ENCODE measurements around the gene CCDC92B.
"Not testable (repeated sequence)": the region's sequence is repeated elsewhere in the genome, so short reads cannot be mapped to it uniquely, and the experiment has no call there.

Gene CCDC92B

DNA sequence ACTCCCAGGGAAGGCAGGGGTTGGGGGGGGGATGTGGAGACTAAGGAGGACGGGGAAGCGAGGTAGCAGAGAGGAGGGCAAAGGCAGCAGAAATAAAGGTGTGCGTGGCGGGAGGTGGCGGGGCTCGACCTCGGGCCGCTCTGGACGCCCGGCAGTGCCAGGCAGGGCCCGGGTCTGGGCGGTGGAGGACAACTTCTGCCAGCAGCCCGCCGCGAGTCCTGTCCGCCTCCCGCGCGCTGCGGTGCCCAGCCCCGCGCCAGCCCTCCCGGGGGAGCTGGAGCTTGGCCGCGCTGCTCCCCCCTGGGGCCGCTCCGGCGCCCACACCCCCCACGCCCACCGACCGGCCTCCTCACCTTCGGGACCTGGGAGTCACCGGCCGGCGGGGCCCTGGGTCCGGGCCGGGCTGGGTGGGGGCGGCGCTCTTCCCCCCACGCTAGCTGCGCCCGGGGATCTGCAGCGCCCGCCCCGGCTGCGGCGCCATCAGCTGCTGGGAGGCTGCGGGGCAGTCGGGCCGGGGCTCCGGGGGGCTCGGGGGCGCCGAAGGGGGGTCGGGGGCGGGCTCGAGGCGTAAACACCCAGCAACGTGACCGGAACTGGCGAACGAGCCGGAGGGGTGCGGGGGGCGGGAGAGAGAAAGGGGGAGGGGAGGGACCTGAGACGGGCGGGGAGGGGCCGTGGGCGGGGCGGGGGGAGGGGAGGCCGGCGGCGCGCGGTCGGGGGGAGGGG is at the start of gene CCDC92B:
CCDC92B (minus strand) TSS at position 595 of the 726 bp plus-strand sequence. CDS start 14,507 bp downstream, outside the sequence.
- DNase-seq (ENCODE audit: low spot score) = no peak

DNA sequence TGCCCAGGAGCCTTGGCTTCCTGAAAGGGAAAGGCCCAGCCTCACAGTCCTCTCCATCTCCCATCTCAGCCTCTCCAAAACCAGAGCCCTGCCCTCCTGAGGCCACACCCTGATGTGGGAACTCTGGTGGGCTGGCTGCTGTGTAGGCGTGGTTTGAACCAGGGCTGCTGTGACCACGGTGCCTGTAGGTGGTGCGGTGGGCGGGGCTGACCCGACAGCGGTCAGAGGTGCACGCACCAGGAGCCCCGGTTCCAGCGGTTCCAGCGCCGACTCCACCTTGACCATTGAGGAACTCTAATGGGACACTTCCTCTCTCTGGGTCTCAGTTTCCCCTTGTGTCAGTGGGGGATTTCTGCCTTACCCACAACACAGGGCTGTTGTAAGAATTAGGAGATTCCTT is 49.2 kb upstream of the CCDC92B start:
- DNase-seq (ENCODE audit: low spot score) = no peak

GRCh38 chr17:2798188-2798587 is 48.7 kb upstream of the CCDC92B start:
- DNase-seq (ENCODE audit: low spot score) = no peak

- no peak for DNase-seq (ENCODE audit: low spot score)
These were observed 48.2 kb upstream of the CCDC92B start for GRCh38 chr17:2797637-2798036.

GRCh38 chr17:2797226-2797625 is 47.8 kb upstream of the CCDC92B start:
- DNase-seq (ENCODE audit: low spot score) = no peak

- no peak for DNase-seq (ENCODE audit: low spot score)
These were observed 47.0 kb upstream of the CCDC92B start, which contains the start of gene RAP1GAP2 for GRCh38 chr17:2796164-2797125. RAP1GAP2 (plus strand) TSS chr17:2796438; CDS start chr17:2796528, 90 bp downstream.

DNA sequence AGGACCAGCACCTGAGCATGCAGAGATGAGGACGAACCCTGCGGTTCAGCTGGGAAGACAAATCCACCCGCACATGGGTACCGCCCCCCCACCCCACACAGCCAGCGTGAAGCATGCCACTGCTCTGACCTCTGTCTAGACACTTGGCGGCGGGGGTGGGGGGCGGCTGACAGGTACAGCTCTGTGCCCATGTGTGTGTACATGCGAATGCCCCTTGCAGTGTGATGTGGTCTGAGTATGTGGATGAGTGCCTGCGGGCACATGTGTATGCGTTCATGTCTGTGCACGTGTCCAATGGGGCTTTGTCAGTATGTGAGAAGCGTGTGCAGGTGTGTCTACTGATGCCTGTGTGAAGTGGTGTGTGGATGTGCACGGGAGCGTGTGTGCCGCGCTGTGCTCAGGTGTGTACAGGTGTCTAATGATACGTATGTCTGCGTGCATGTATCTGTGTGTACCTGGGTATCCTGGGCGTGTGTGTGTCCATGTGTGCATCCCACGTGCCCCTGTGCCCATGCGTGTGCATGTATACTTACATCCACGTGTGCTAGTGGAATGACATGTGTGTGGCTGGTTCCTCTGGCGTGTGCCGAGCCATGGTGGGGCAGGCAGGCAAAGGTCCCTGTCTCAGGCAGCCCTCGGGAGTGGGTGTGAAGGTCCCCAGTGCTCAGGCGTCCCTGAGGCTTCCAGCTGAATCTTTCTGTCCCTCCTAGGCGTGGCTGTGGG is 46.1 kb upstream of the CCDC92B start:
- no peak for DNase-seq (ENCODE audit: low spot score)

DNA sequence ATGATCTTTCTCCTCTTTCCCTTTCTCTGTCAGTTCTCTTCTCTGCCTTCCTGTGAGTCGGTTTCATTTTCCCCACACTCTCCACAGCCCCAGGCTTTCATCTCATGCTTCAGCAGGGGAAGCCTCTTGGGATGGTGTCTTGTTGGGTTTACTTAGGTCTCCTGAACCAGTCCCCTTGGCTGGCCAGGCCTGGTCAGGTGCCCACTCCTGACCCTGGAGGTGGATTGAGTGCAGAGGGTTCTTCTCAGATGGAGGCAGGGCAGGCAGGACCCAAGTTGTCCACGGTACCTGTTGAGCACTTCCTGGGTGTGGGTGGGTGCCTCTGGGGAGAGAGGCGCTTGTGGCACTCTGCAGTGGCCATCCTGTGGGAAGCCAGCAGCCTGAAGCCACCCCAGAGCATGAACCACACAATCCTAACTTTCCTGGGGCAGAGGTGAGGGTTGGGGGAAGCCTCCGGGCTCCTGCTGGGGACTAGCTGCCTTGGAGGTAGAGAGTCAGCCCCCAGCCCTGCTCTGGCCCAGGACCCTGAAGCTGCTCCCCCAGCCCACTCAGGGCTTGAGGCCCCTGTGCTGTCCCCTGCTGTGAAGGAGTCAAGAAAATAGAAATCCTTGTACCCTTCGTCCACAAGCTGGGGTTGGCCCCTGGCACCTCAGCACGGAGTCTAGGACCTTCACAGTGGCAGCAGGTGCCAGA is 44.8 kb upstream of the CCDC92B start:
- DNase-seq (ENCODE audit: low spot score) = no peak

- DNase-seq (ENCODE audit: low spot score) = no peak
These were observed 43.1 kb upstream of the CCDC92B start for GRCh38 chr17:2792366-2793169.

DNA sequence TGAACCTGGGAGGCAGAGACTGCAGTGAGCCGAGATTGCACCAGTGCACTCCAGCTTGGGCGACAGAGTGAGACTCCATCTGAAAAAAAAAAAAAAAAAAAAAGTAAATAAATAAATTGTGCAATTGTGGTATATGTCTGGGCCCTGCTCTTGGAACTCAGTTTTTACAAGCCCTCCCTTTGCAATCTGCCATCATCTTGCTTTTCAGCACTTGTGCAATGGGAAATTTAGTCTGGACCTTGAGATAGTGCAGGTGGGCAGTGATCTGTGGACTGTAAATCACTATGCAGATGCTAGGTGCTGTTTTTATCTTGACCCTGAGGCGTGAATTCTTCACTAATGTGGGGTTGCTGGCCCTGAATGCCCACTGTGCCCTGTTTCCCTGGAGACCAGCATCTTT is 40.2 kb upstream of the CCDC92B start:
- DNase-seq (ENCODE audit: low spot score) = no peak

- DNase-seq (ENCODE audit: low spot score) = peak; percentile 87
These were observed 36.9 kb upstream of the CCDC92B start for GRCh38 chr17:2786176-2786881.

- DNase-seq (ENCODE audit: low spot score) = not testable (repeated sequence)
These were observed 35.9 kb upstream of the CCDC92B start for GRCh38 chr17:2785376-2785775.

DNA sequence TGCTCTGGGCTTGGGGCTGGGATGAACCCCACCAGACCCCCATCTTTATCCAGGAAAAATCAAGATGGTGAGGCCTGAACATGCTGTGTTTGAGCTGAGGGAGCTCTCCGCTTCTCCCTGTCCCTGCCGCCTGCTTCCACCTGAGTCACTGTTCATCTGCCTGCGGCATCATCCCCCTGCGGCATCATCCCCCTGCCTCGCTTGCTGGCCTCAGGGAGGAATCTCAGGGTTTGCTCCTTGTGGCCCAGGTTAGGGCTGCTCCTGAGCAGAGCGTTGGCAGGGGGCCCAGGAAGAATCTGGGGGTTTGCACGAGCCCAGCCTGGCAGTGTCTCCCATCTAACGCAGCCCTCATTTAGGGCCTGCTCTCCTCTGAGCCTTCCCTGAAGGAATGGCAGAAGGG is 35.4 kb upstream of the CCDC92B start:
- DNase-seq (ENCODE audit: low spot score) = no peak

- no peak for DNase-seq (ENCODE audit: low spot score)
These were observed 34.0 kb upstream of the CCDC92B start for GRCh38 chr17:2783310-2784030.

DNA sequence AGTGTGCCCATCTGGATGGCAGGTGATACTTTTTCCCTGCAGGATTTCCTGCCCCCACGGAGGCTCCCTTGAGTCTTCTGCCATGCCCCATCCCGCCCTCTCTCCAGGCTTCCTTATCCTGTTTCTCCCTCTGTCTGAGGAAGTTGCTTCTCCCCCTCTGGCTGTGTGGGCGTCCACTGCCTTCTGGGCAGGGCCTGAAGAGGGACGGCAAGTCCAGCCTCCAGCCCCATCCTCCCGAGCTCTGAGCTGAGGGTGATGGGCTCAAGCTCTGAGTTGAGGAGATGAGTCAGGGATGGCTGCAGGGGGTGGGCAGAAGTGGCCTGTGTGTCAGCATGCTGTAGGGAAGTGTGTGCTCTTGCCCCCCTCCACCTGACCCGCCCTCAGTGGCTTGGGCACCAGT is 32.6 kb upstream of the CCDC92B start:
- peak; percentile 16 for DNase-seq (ENCODE audit: low spot score)

- not testable (repeated sequence) for DNase-seq (ENCODE audit: low spot score)
These were observed 32.1 kb upstream of the CCDC92B start for GRCh38 chr17:2781598-2781997.

DNA sequence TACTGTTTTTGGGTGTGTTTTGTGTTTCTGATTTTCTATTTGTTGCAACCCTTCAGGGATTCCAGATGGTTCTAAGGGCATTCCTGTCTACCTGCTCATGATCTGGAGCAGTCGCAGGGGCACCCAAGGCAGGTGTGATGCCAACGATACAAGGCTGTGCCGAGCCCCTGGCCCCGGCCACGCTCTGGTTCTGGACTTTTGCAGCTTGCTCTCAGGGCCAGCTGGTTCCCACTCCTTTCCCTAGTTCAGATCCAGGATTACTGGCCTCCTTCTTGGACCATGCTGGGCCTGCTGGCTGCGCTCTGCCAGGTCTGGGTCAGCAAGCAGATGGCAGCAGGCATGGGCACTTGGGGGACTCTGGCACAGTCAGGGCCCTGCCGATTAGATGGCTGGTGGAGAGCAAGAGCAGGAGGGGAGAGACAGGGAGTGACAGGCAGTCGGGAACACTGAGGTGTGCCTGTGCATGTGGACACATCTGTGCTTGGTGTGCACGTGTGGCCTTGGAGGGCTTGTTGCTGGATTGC is 31.5 kb upstream of the CCDC92B start:
- DNase-seq (ENCODE audit: low spot score) = no peak

DNA sequence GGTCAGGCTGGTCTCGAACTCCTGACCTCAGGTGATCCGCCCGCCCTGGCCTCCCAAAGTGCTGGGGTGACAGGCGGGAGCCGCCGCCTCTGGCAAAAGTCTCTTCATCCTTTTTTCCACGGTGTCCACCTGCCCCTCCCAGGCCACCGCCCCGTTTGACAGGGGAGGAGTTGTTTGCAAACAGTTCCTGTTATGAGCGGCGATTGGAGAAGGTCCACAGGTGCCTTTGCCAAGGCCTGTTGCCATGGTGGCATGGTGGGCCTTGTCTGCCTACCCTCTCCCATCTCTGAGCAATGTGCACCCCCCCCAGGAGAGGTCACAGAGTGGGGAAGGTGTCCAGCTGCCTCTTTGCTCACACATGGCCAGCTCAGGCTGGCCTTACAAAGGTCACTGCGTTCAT is 30.8 kb upstream of the CCDC92B start:
- no peak for DNase-seq (ENCODE audit: low spot score)

DNA sequence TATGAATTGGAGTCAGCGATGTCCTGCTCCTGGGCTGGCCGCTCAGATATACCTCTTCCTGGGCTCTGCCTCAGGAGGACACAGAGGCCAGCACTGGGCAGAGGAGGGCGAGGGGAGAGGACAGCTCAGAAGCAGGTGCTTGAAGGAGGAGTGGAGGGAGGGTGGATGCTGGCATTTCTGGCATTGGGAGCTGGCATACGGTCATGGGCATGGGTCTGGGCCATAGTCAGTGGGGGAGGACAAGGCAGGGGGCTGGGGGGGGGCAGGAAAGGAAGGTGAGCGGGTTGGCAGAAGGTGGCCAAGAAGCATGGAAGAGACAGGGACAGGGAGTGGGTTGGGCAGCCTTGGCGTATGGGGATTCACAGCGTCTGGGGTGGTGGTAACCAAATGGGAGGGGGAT is 30.1 kb upstream of the CCDC92B start:
- no peak for DNase-seq (ENCODE audit: low spot score)

All from COLO829 (cell line).